NCI-H526 treated with DMSO at 0.1 percent for 48 hours (cell line): ENCODE data around the gene TFDP3.

Experiments used
- DNase-seq: peaks from one replicate; lab custom pipeline; 2025; lab: John Stamatoyannopoulos, UW

The TFDP3 gene

GRCh38 chrX:133185938-133186337 lies 32.2 kb downstream of the TFDP3 start:
- DNase-seq = no peak

- DNase-seq = no peak
These were observed 33.0 kb downstream of the TFDP3 start for GRCh38 chrX:133185119-133185518.

GRCh38 chrX:133183806-133184205 lies 34.3 kb downstream of the TFDP3 start:
- DNase-seq = no peak

- DNase-seq = no peak
These were observed 38.7 kb downstream of the TFDP3 start for GRCh38 chrX:133179500-133179899.

- no peak for DNase-seq
These were observed 41.0 kb downstream of the TFDP3 start for GRCh38 chrX:133177202-133177601.

GRCh38 chrX:133175605-133176004 lies 42.5 kb downstream of the TFDP3 start:
- peak; percentile 3 for DNase-seq

- no peak for DNase-seq
These were observed 43.0 kb downstream of the TFDP3 start for GRCh38 chrX:133175162-133175561.

- peak; percentile 52 for DNase-seq
These were observed 46.0 kb downstream of the TFDP3 start for GRCh38 chrX:133171962-133172708.
